Smooth muscle cell (in vitro differentiated cells): ENCODE data around the gene PPARG. TPM values are rescaled to one million over a fixed set of nuclear protein-coding genes. Genes with fewer than 3 reads are reported as not detected.

ENCODE experiments used
- DNase-seq: peaks from one replicate; lab custom pipeline; 2025; ENCODE audit not compliant: unreplicated experiment; lab: John Stamatoyannopoulos, UW
- H2AFZ ChIP-seq: fragments of 200-600 bp; sonication (generic); 2 replicates; pipeline ENCODE4 v1.6.0; 2016; ENCODE audit warnings: antibody characterized with exemption, low read depth, mild to moderate bottlenecking
- H3F3A ChIP-seq: fragments of 200-600 bp; sonication (generic); 2 replicates; pipeline ENCODE4 v1.6.0; 2017; ENCODE audit warnings: antibody characterized with exemption, low read depth
- H3K27ac ChIP-seq: fragments of 200-600 bp; sonication (generic); 2 replicates; pipeline ENCODE4 v1.5.1; 2016; ENCODE audit warnings: low read depth, mild to moderate bottlenecking
- H3K27me3 ChIP-seq: fragments of 200-600 bp; sonication (generic); 2 replicates; pipeline ENCODE4 v1.6.1; 2016; ENCODE audit warnings: low read depth, mild to moderate bottlenecking
- H3K36me3 ChIP-seq: fragments of 200-600 bp; sonication (generic); 2 replicates; pipeline ENCODE4 v1.5.1; 2016; ENCODE audit warnings: low read depth
- H3K4me1 ChIP-seq: fragments of 200-600 bp; sonication (generic); 2 replicates; pipeline ENCODE4 v1.5.1; 2016; ENCODE audit warnings: low read depth
- H3K4me2 ChIP-seq: fragments of 200-600 bp; sonication (generic); 2 replicates; pipeline ENCODE4 v1.6.0; 2016; ENCODE audit warnings: mild to moderate bottlenecking
- H3K4me3 ChIP-seq: fragments of 200-600 bp; sonication (generic); 2 replicates; pipeline ENCODE4 v1.5.1; 2016; ENCODE audit warnings: mild to moderate bottlenecking
- H3K79me2 ChIP-seq: fragments of 200-600 bp; sonication (generic); 2 replicates; pipeline ENCODE4 v1.6.0; 2016; ENCODE audit warnings: low read depth, mild to moderate bottlenecking
- H3K9ac ChIP-seq: fragments of 200-600 bp; sonication (generic); 2 replicates; pipeline ENCODE4 v1.6.0; 2016; ENCODE audit warnings: low read depth
- H3K9me3 ChIP-seq: fragments of 200-600 bp; sonication (generic); replicated peaks from 2 replicates; pipeline ENCODE4 v1.5.1; 2016; ENCODE audit warnings: low read depth
- H4K20me1 ChIP-seq: fragments of 200-600 bp; sonication (generic); 2 replicates; pipeline ENCODE4 v1.6.0; 2016; ENCODE audit warnings: low read depth
- CTCF ChIP-seq: fragments of 200-600 bp; sonication (generic); IDR thresholded peaks from 2 replicates; pipeline ENCODE4 v1.5.1; 2017; ENCODE audit warnings: borderline replicate concordance, mild to moderate bottlenecking, antibody characterized with exemption; ENCODE audit not compliant: insufficient read depth, poor library complexity, severe bottlenecking
- WGBS: methylation state at CpG from one replicate; pipeline ENCODE4 v1.1.7; 2016; ENCODE audit warnings: low lambda C conversion rate; 5-methylcytosine and 5-hydroxymethylcytosine counted together
- polyA plus RNA-seq: library from polyadenylated mRNA; unstranded; fragments of >200 nt; fragmentation: Nextera tagmentation; extraction: Ambion mirVana; gene quantifications from 2 replicates; pipeline ENCODE4 v1.2.1, GENCODE V29; 2016
- total RNA-seq: library from RNA; depleted of rRNA; stranded (reverse); fragments of >200 nt; gene quantifications from 2 replicates; pipeline ENCODE4 v1.2.3, GENCODE V29; 2014

Gene PPARG
- total and polyA plus RNA-seq, 2 experiments from 2014 or later: 1.5 to 8.5 TPM

- Histone ChIP-seq H3K27ac (no peak overlapping the region), H2AFZ (no peak overlapping the region), H3K4me1 (peaks cover 9% of the 10 kb centered on the region), H3K79me2 (no peaks in the 10 kb centered on the region), H3K9me3 (no peaks in the 10 kb centered on the region), H3F3A (no peaks in the 10 kb centered on the region), H3K36me3 (no peaks in the 10 kb centered on the region), H3K4me2 (no peak overlapping the region), H3K27me3 (no peaks in the 10 kb centered on the region), H3K9ac (no peak overlapping the region), H4K20me1 (no peaks in the 10 kb centered on the region), H3K4me3 (no peak overlapping the region)
- DNase-seq: no peak
- 90% methylated on average over 8 of the region's 8 CpGs for WGBS
- TF ChIP-seq CTCF: no peak
These were observed 170.0 kb downstream of the PPARG start for GRCh38 chr3:12458901-12459300.

GRCh38 chr3:12460127-12460526, 171.3 kb downstream of the PPARG start:
- H2AFZ ChIP-seq: no peak overlapping the region
- H3F3A ChIP-seq: no peaks in the 10 kb centered on the region
- no peaks in the 10 kb centered on the region for H4K20me1 ChIP-seq
- H3K27ac ChIP-seq: no peak overlapping the region
- H3K4me1 ChIP-seq: no peaks in the 10 kb centered on the region
- no peaks in the 10 kb centered on the region for H3K9me3 ChIP-seq
- no peaks in the 10 kb centered on the region for H3K36me3 ChIP-seq
- no peaks in the 10 kb centered on the region for H3K79me2 ChIP-seq
- no peaks in the 10 kb centered on the region for H3K27me3 ChIP-seq
- DNase-seq: no peak
- H3K4me3 ChIP-seq: no peak overlapping the region
- WGBS: 94% methylated on average over 3 of the region's 3 CpGs
- TF ChIP-seq CTCF: no peak
- no peak overlapping the region for H3K9ac ChIP-seq
- H3K4me2 ChIP-seq: no peak overlapping the region

GRCh38 chr3:12461097-12461649, 172.3 kb downstream of the PPARG start:
- H4K20me1 ChIP-seq: no peaks in the 10 kb centered on the region
- no peak overlapping the region for H3K4me3 ChIP-seq
- no peaks in the 10 kb centered on the region for H3F3A ChIP-seq
- no peak overlapping the region for H3K27ac ChIP-seq
- no peaks in the 10 kb centered on the region for H3K27me3 ChIP-seq
- H3K9ac ChIP-seq: no peak overlapping the region
- DNase-seq: no peak
- WGBS: 74% methylated on average over 7 of the region's 7 CpGs
- TF ChIP-seq CTCF: no peak
- H3K4me2 ChIP-seq: no peak overlapping the region
- no peaks in the 10 kb centered on the region for H3K79me2 ChIP-seq
- peaks cover 3% of the 10 kb centered on the region for H3K4me1 ChIP-seq
- H3K9me3 ChIP-seq: no peaks in the 10 kb centered on the region
- H3K36me3 ChIP-seq: no peaks in the 10 kb centered on the region
- H2AFZ ChIP-seq: no peak overlapping the region

- WGBS: 59% methylated on average over 9 of the region's 9 CpGs
These were observed 173.5 kb downstream of the PPARG start for GRCh38 chr3:12462159-12462947.

More at GRCh38 chr3:12462159-12462947, 173.5 kb downstream of the PPARG start:
- no peaks in the 10 kb centered on the region for H4K20me1 ChIP-seq
- TF ChIP-seq CTCF: no peak
- no peaks in the 10 kb centered on the region for H3K27me3 ChIP-seq
- H3K79me2 ChIP-seq: no peaks in the 10 kb centered on the region
- H3K27ac ChIP-seq: no peak overlapping the region
- no peak overlapping the region for H3K4me2 ChIP-seq
- H3K4me1 ChIP-seq: peaks cover 3% of the 10 kb centered on the region
- no peak for DNase-seq
- no peaks in the 10 kb centered on the region for H3F3A ChIP-seq
- no peak overlapping the region for H3K9ac ChIP-seq
- no peaks in the 10 kb centered on the region for H3K36me3 ChIP-seq
- H3K9me3 ChIP-seq: no peaks in the 10 kb centered on the region
- H3K4me3 ChIP-seq: no peak overlapping the region
- H2AFZ ChIP-seq: no peak overlapping the region
